GM12878 (cell line): Measurements from ENCODE around the gene SELENOV. TPM values are rescaled to one million over a fixed set of nuclear protein-coding genes. Genes with fewer than 3 reads are reported as not detected.

Source experiments
- ATAC-seq: fragments of 200-7000 bp; cut with Tn5 transposase; 3 replicates; pipeline ENCODE4 v1.9.1; 2020; ENCODE audit warnings: mild to moderate bottlenecking, moderate library complexity
- BruUV-seq: library from RNA; stranded (reverse); fragments of 400-500 nt; replicated peaks from 2 replicates; lab custom pipeline; 2021; lab: Mats Ljungman, UMichigan
- CTCF ChIA-PET: fragments of 300-600 bp; sonication (Branson Sonifier 250); formaldehyde crosslinking; extraction: SDS; loops from one replicate; lab custom pipeline; 2021; ENCODE audit warnings: inconsistent platforms; lab: Yijun Ruan, JAX
- POLR2A ChIA-PET: fragments of 350-600 bp; formaldehyde crosslinking; extraction: SDS; loops from one replicate; lab custom pipeline; 2021; ENCODE audit warnings: inconsistent platforms; lab: Charles Lee
- RAD21 ChIA-PET: fragments of 300-600 bp; sonication (Branson Sonifier 250); formaldehyde crosslinking; loops from one replicate; lab custom pipeline; 2023; ENCODE audit warnings: antibody characterized with exemption; ENCODE audit not compliant: unreplicated experiment; lab: Charles Lee
- SMC1A ChIA-PET: fragments of 300-600 bp; sonication (Branson Sonifier 250); formaldehyde crosslinking; loops from one replicate; lab custom pipeline; 2023; ENCODE audit not compliant: unreplicated experiment, uncharacterized antibody; lab: Charles Lee
- DNase-seq: peaks from one replicate; pipeline ENCODE4 v3.0.0-alpha.2; 2011; ENCODE audit warnings: low read depth, low spot score
- FAIRE-seq: peaks from 3 replicates; lab custom pipeline; 2011; peaks lifted over from hg19 to GRCh38; lab: Jason Lieb, UNC
- H2AFZ ChIP-seq: 2 replicates; pipeline ENCODE4 v1.6.0; 2011; ENCODE audit warnings: low read depth, low read length, control low read depth; ENCODE audit not compliant: control insufficient read depth
- H3K27ac ChIP-seq: 2 replicates; pipeline ENCODE4 v1.5.1; 2011; ENCODE audit warnings: control low read depth; ENCODE audit not compliant: control insufficient read depth, insufficient read depth
- H3K27me3 ChIP-seq, 2 experiments: replicated peaks in 1 of 2; 2 replicates each; pipeline versions ENCODE4 v1.6.0 to v1.6.1; 2011; ENCODE audit warnings: low read length in 1 of 2; ENCODE audit not compliant: control insufficient read depth in 2 of 2, insufficient read depth in 2 of 2
- H3K36me3 ChIP-seq, 2 experiments: 2 replicates each; pipeline ENCODE4 v1.5.1; 2011; ENCODE audit warnings: low read length in 1 of 2; ENCODE audit not compliant: control insufficient read depth in 2 of 2, insufficient read depth in 2 of 2
- H3K4me1 ChIP-seq: 2 replicates; pipeline ENCODE4 v1.6.1; 2011; ENCODE audit warnings: mild to moderate bottlenecking, low read length, moderate library complexity, mixed read lengths; ENCODE audit not compliant: control insufficient read depth, insufficient read depth
- H3K4me2 ChIP-seq: 2 replicates; pipeline ENCODE4 v1.6.0; 2011; ENCODE audit warnings: control low read depth; ENCODE audit not compliant: control insufficient read depth, insufficient read depth
- H3K4me3 ChIP-seq: fragments of 200-600 bp; sonication (generic); 2 replicates; pipeline ENCODE4 v1.5.1; 2016
- H3K79me2 ChIP-seq: 2 replicates; pipeline ENCODE4 v1.6.0; 2011; ENCODE audit warnings: low read length; ENCODE audit not compliant: control insufficient read depth, insufficient read depth
- H3K9ac ChIP-seq: 2 replicates; pipeline ENCODE4 v1.8.0; 2011; ENCODE audit warnings: low read length, control low read depth, mixed read lengths; ENCODE audit not compliant: control insufficient read depth, insufficient read depth
- H3K9me3 ChIP-seq: replicated peaks from 3 replicates; pipeline ENCODE4 v1.5.1; 2011; ENCODE audit warnings: mild to moderate bottlenecking, low read length; ENCODE audit not compliant: control insufficient read depth, insufficient read depth
- H4K20me1 ChIP-seq: 2 replicates; pipeline ENCODE4 v1.6.0; 2011; ENCODE audit not compliant: control insufficient read depth, insufficient read depth
- ESRRA ChIP-seq: IDR thresholded peaks from 2 replicates; pipeline ENCODE4 v1.6.1; 2012; ENCODE audit warnings: mild to moderate bottlenecking, low read length, improper control_type of control experiment
- EZH2 ChIP-seq: IDR thresholded peaks from 2 replicates; pipeline ENCODE4 v1.6.1; 2012; ENCODE audit warnings: low read depth, mild to moderate bottlenecking, control low read depth, inconsistent platforms, low read length, borderline replicate concordance; ENCODE audit not compliant: control insufficient read depth
- JUND ChIP-seq: IDR thresholded peaks from 2 replicates; pipeline ENCODE4 v1.6.1; 2012; ENCODE audit warnings: low read depth, mild to moderate bottlenecking, low read length, improper control_type of control experiment, moderate library complexity
- MAX ChIP-seq: IDR thresholded peaks from 2 replicates; pipeline ENCODE4 v1.6.1; 2012; ENCODE audit warnings: low read depth, low read length, improper control_type of control experiment
- MEF2B ChIP-seq: fragments of 450-650 bp; IDR thresholded peaks from 2 replicates; pipeline ENCODE4 v1.6.1; 2018; ENCODE audit warnings: mild to moderate bottlenecking, moderate library complexity; ENCODE audit not compliant: partially characterized antibody, poor library complexity, severe bottlenecking
- MYB ChIP-seq: fragments of 150-350 bp; IDR thresholded peaks from 2 replicates; pipeline ENCODE4 v1.6.1; 2014; ENCODE audit warnings: mild to moderate bottlenecking, low read depth, low read length, borderline replicate concordance
- PAX5 ChIP-seq: IDR thresholded peaks from 2 replicates; pipeline ENCODE4 v1.6.1; 2011; ENCODE audit warnings: low read depth, low read length, borderline replicate concordance
- PKNOX1 ChIP-seq: fragments of 450-650 bp; IDR thresholded peaks from 2 replicates; pipeline ENCODE4 v1.6.1; 2016; ENCODE audit warnings: mild to moderate bottlenecking
- PML ChIP-seq: IDR thresholded peaks from 2 replicates; pipeline ENCODE4 v1.6.1; 2012; ENCODE audit warnings: low read length, inconsistent platforms
- SPI1 ChIP-seq: IDR thresholded peaks from 2 replicates; pipeline ENCODE4 v1.6.1; 2011; ENCODE audit warnings: low read depth, mild to moderate bottlenecking, low read length, moderate library complexity, borderline replicate concordance; ENCODE audit not compliant: insufficient read depth
- TBL1XR1 ChIP-seq: IDR thresholded peaks from 2 replicates; pipeline ENCODE4 v1.6.1; 2012; ENCODE audit warnings: low read depth, low read length, improper control_type of control experiment
- YBX1 ChIP-seq: fragments of 450-650 bp; IDR thresholded peaks from 2 replicates; pipeline ENCODE4 v1.6.1; 2016; ENCODE audit warnings: antibody characterized with exemption
- WGBS: methylation state at CpG from one replicate; pipeline ENCODE4 v1.1.6; 2016; ENCODE audit warnings: low lambda C conversion rate; ENCODE audit not compliant: insufficient replicate concordance, insufficient coverage; ENCODE audit errors: missing lambda C conversion rate; 5-methylcytosine and 5-hydroxymethylcytosine counted together
- in situ Hi-C: fragments of 300-500 bp; cut with MboI; formaldehyde crosslinking; loops from 9 replicates; pipeline ENCODE4 v1.14.3; 2018; ENCODE audit warnings: mixed read lengths
- intact Hi-C: fragments of 100-400 bp; cut with micrococcal nuclease; formaldehyde crosslinking; loops from one replicate; pipeline ENCODE4 v1.14.2; 2022; ENCODE audit not compliant: unreplicated experiment
- polyA plus RNA-seq, 11 experiments: library from polyadenylated mRNA; depleted of rRNA in 4 of 11; unstranded in 6 of 11; stranded (reverse) in 5 of 11; fragments of >200 nt; fragmentation: Nextera tagmentation in 4 of 11; fragmentation: Illumina TruSeq in 1 of 11; extraction: Ambion mirVana in 4 of 11; extraction: Trizol in 1 of 11; gene quantifications; 1 replicate in 1 of 11; 2 replicates in 10 of 11; pipeline versions ENCODE4 v1.2.1 to v1.2.3, GENCODE V29; 2011 to 2016; ENCODE audit warnings: inconsistent platforms in 2 of 11, missing spikeins in 2 of 11, low read depth in 1 of 11
- total RNA-seq, 4 experiments: library from RNA; depleted of rRNA in 3 of 4; stranded (reverse); fragments of >200 nt in 3 of 4; fragmentation: Illumina TruSeq in 1 of 4; extraction: Trizol in 1 of 4; gene quantifications; 2 replicates each; pipeline versions ENCODE4 v1.2.1 to v1.2.3, GENCODE V29; 2013 to 2021
- TF ChIP-seq, protein P1 (sequence below): IDR thresholded peaks from 2 replicates; pipeline ENCODE4 v1.6.1; 2012; ENCODE audit warnings: low read depth, low read length, improper control_type of control experiment

Gene SELENOV
- total and polyA plus RNA-seq, 10 of the 15 experiments (the other 5 are each of a cell fraction or from before 2014, with no cell fraction given): not detected

GRCh38 chr19:39553082-39553652 is 38.2 kb downstream of the SELENOV start:
- SMC1A ChIA-PET: interaction anchor here (1.6 to 5.9 kb wide), 4 partner anchors 8 to 293 kb away, joined by 5 to 105 read pairs (median 14); partner anchors contain the start of gene FBL
- no peaks in the 10 kb centered on the region for H3K36me3 ChIP-seq
- in situ Hi-C loops: loop anchor here (5.0 kb wide), 1 partner anchor 119 kb away; no protein-coding TSS in a partner anchor
- POLR2A ChIA-PET: no interaction called here
- WGBS: 57% methylated on average over 7 of the region's 7 CpGs
- no peak overlapping the region for H3K4me3 ChIP-seq
- TF ChIP-seq SPI1: no peak
- TF ChIP-seq JUND: no peak
- no peak for TF ChIP-seq MAX
- H3K27ac ChIP-seq: no peak overlapping the region
- H3K4me2 ChIP-seq: no peak overlapping the region
- RAD21 ChIA-PET: interaction anchor here (1.0 to 5.8 kb wide), 5 partner anchors 112 to 290 kb away, joined by 3 to 105 read pairs (median 4); no protein-coding TSS in a partner anchor
- H3K4me1 ChIP-seq: peaks cover 29% of the 10 kb centered on the region
- ATAC-seq (no peak), DNase-seq (no peak), FAIRE-seq (no peak)
- H3K9me3 ChIP-seq: no peaks in the 10 kb centered on the region; the same call in 2 of the 3 replicates
- no peaks in the 10 kb centered on the region for H4K20me1 ChIP-seq
- H3K27me3 ChIP-seq: no peaks in the 10 kb centered on the region
- H3K9ac ChIP-seq: no peak overlapping the region
- intact Hi-C loops: no loop called here
- no peaks in the 10 kb centered on the region for H3K79me2 ChIP-seq
- BruUV-seq: no TSS peak
- CTCF ChIA-PET: interaction anchor here (0.7 to 15.0 kb wide), 7 partner anchors 9 to 417 kb away, joined by 3 to 248 read pairs (median 6); partner anchors contain the start of gene FBL
- H2AFZ ChIP-seq: no peak overlapping the region

- Histone ChIP-seq H3K9ac (no peak overlapping the region), H3K4me3 (no peak overlapping the region), H4K20me1 (no peaks in the 10 kb centered on the region), H3K36me3 (no peaks in the 10 kb centered on the region), H3K27me3 (no peaks in the 10 kb centered on the region), H3K4me1 (peaks cover 43% of the 10 kb centered on the region), H3K27ac (no peak overlapping the region), H3K4me2 (no peak overlapping the region), H3K9me3 (no peaks in the 10 kb centered on the region; the same call in 2 of the 3 replicates), H2AFZ (no peak overlapping the region), H3K79me2 (no peaks in the 10 kb centered on the region)
- WGBS: 43% methylated on average over 4 of the region's 4 CpGs
- ATAC-seq (no peak), FAIRE-seq (no peak), DNase-seq (no peak)
- BruUV-seq: no TSS peak
- intact Hi-C loops: no loop called here
- ChIA-PET POLR2A (no interaction called here), RAD21 (interaction anchor here (1.1 to 5.8 kb wide), 2 partner anchors 119 to 534 kb away, joined by 3 to 105 read pairs; no protein-coding TSS in a partner anchor), CTCF (interaction anchor here (0.6 to 15.0 kb wide), 4 partner anchors 120 to 433 kb away, joined by 3 to 248 read pairs (median 32); partner anchors contain the start of gene FBL), SMC1A (interaction anchor here (1.6 to 5.9 kb wide), 3 partner anchors 119 to 291 kb away, joined by 5 to 105 read pairs (median 16); partner anchors contain the start of gene FBL)
- in situ Hi-C loops: loop anchor here (5.0 kb wide), 1 partner anchor 117 kb away; no protein-coding TSS in a partner anchor
- TF ChIP-seq EZH2 (no peak), TBL1XR1 (no peak), YBX1 (no peak), PAX5 (no peak), MYB (no peak), ESRRA (no peak), MEF2B (no peak), PML (no peak), PKNOX1 (no peak)
- TF ChIP-seq, protein P1, sequence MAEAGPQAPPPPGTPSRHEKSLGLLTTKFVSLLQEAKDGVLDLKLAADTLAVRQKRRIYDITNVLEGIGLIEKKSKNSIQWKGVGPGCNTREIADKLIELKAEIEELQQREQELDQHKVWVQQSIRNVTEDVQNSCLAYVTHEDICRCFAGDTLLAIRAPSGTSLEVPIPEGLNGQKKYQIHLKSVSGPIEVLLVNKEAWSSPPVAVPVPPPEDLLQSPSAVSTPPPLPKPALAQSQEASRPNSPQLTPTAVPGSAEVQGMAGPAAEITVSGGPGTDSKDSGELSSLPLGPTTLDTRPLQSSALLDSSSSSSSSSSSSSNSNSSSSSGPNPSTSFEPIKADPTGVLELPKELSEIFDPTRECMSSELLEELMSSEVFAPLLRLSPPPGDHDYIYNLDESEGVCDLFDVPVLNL: no peak
Measured at GRCh38 chr19:39554701-39555311, 39.9 kb downstream of the SELENOV start.
